Suprapubic skin (tissue), 4 donors: Measurements from ENCODE around the gene PMP22. TPM values are rescaled to one million over a fixed set of nuclear protein-coding genes. Genes with fewer than 3 reads are reported as not detected.

ENCODE experiments used
- DNase-seq, 2 donors: peaks; one replicate each; pipeline ENCODE4 v3.0.0-alpha.2; 2019; ENCODE audit warnings: low spot score in 2 of 2
- H3K27ac ChIP-seq: fragments of 200-600 bp; sonication (generic); one replicate; pipeline ENCODE4 v1.5.1; 2019
- H3K27me3 ChIP-seq: fragments of 200-600 bp; sonication (generic); one replicate; pipeline ENCODE4 v1.5.1; 2019
- H3K36me3 ChIP-seq: fragments of 200-600 bp; sonication (generic); one replicate; pipeline ENCODE4 v1.5.1; 2019
- H3K4me1 ChIP-seq: fragments of 200-600 bp; sonication (generic); one replicate; pipeline ENCODE4 v1.5.1; 2019
- H3K4me3 ChIP-seq: fragments of 200-600 bp; sonication (generic); one replicate; pipeline ENCODE4 v1.5.1; 2019; ENCODE audit warnings: mild to moderate bottlenecking
- H3K9me3 ChIP-seq: fragments of 200-600 bp; sonication (generic); one replicate; pipeline ENCODE4 v1.5.1; 2019
- EP300 ChIP-seq: sonication (generic); formaldehyde crosslinking; IDR thresholded peaks from one replicate; pipeline ENCODE4 v1.6.1; 2017; ENCODE audit warnings: antibody characterized with exemption
- POLR2A ChIP-seq, 2 donors: fragments of 450-650 bp; IDR thresholded peaks; one replicate each; pipeline ENCODE4 v1.6.1; 2017; ENCODE audit warnings: antibody characterized with exemption in 2 of 2, mild to moderate bottlenecking in 2 of 2, moderate library complexity in 2 of 2
- POLR2AphosphoS5 ChIP-seq, 3 donors: sonication (generic); formaldehyde crosslinking; IDR thresholded peaks; one replicate each; pipeline ENCODE4 v1.6.1; 2017; ENCODE audit warnings: antibody characterized with exemption in 3 of 3
- WGBS: methylation state at CpG from one replicate; pipeline ENCODE4 v1.1.5; 2018; 5-methylcytosine and 5-hydroxymethylcytosine counted together
- total RNA-seq, 4 donors: library from RNA; depleted of rRNA; stranded (reverse); fragments of >200 nt; gene quantifications; one replicate each; pipeline ENCODE4 v1.1.0, GENCODE V29; 2016
- TF ChIP-seq, protein P1 (sequence below), 2 donors: fragments of 200-600 bp in 1 of 2; fragments of 450-650 bp in 1 of 2; sonication (generic) in 1 of 2; IDR thresholded peaks; one replicate each; pipeline ENCODE4 v1.5.1; 2016 to 2019; ENCODE audit warnings: antibody characterized with exemption in 2 of 2, mild to moderate bottlenecking in 1 of 2, moderate library complexity in 1 of 2

Gene PMP22
- total RNA-seq, 4 donors from 2014 or later: 55.1 to 143 (median 87.1) TPM

GRCh38 chr17:15288859-15289258, 23.7 kb upstream of the PMP22 start:
- TF ChIP-seq, protein P1, sequence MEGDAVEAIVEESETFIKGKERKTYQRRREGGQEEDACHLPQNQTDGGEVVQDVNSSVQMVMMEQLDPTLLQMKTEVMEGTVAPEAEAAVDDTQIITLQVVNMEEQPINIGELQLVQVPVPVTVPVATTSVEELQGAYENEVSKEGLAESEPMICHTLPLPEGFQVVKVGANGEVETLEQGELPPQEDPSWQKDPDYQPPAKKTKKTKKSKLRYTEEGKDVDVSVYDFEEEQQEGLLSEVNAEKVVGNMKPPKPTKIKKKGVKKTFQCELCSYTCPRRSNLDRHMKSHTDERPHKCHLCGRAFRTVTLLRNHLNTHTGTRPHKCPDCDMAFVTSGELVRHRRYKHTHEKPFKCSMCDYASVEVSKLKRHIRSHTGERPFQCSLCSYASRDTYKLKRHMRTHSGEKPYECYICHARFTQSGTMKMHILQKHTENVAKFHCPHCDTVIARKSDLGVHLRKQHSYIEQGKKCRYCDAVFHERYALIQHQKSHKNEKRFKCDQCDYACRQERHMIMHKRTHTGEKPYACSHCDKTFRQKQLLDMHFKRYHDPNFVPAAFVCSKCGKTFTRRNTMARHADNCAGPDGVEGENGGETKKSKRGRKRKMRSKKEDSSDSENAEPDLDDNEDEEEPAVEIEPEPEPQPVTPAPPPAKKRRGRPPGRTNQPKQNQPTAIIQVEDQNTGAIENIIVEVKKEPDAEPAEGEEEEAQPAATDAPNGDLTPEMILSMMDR (IDR thresholded peaks at IDR 0.05): no peak
- TF ChIP-seq EP300: no peak
- no peak for DNase-seq
- Histone ChIP-seq H3K9me3 (no peaks in the 10 kb centered on the region), H3K27ac (no peak overlapping the region), H3K27me3 (no peaks in the 10 kb centered on the region), H3K4me1 (peaks cover 9% of the 10 kb centered on the region), H3K4me3 (no peak overlapping the region), H3K36me3 (no peaks in the 10 kb centered on the region)
- 64% methylated on average over 1 of the region's 1 CpG for WGBS

DNA sequence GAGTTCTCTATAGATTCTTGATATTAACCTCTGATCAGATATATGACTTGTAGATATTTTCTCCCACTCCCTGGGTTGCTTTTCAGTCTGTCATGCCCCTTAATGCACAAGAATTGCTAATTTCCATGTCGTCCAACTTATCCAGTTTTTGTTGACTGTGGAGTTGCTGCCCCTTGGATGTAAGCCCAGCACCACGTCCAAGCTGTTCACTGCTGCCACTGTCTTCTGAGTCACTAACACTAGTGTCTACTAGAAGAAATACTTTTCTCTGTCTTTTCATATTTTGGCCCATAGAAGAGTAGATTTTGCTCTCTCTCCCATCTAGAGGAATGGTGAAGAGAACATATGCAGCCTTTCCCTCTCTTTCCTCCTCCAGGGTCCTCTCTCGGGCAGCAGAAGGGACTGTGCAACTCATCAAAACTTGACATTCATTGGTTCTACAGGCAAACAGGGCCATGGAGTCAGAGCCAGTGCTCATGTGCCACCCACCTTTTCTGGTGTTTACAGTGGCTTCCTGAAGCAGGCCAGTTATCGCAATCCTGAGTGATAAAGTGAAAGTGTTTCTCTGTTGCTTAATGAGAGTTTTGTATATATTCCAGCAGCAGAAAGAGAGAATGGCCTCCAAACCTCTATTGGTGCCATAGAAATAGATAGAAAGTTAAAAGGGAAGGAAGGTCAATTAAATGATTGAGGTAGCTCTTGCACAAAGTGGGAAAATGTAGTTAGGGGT, 22.6 kb upstream of the PMP22 start:
- no peak for DNase-seq
- H3K4me1 ChIP-seq: peaks cover 9% of the 10 kb centered on the region
- WGBS: 57% methylated on average over 4 of the region's 4 CpGs
- H3K4me3 ChIP-seq: no peak overlapping the region
- H3K36me3 ChIP-seq: no peaks in the 10 kb centered on the region
- no peaks in the 10 kb centered on the region for H3K9me3 ChIP-seq
- no peak for TF ChIP-seq POLR2A (IDR thresholded peaks at IDR 0.05)
- no peak for TF ChIP-seq POLR2AphosphoS5 (IDR thresholded peaks at IDR 0.05)
- TF ChIP-seq EP300: no peak
- TF ChIP-seq, protein P1 (IDR thresholded peaks at IDR 0.05): no peak
- H3K27ac ChIP-seq: no peak overlapping the region
- H3K27me3 ChIP-seq: no peaks in the 10 kb centered on the region

GRCh38 chr17:15285466-15285865, 20.3 kb upstream of the PMP22 start:
- Histone ChIP-seq H3K36me3 (no peaks in the 10 kb centered on the region), H3K4me3 (no peak overlapping the region)

GRCh38 chr17:15284537-15284936, 19.4 kb upstream of the PMP22 start:
- WGBS: 38% methylated on average over 2 of the region's 2 CpGs
- Histone ChIP-seq H3K4me1 (peaks cover 8% of the 10 kb centered on the region), H3K4me3 (no peak overlapping the region), H3K36me3 (no peaks in the 10 kb centered on the region), H3K9me3 (no peaks in the 10 kb centered on the region), H3K27me3 (no peaks in the 10 kb centered on the region), H3K27ac (no peak overlapping the region)
- TF ChIP-seq POLR2AphosphoS5 (IDR thresholded peaks at IDR 0.05) (no peak), POLR2A (IDR thresholded peaks at IDR 0.05) (no peak)
- DNase-seq: no peak

More at GRCh38 chr17:15285466-15285865, 20.3 kb upstream of the PMP22 start:
- Histone ChIP-seq H3K4me1 (peaks cover 9% of the 10 kb centered on the region), H3K27ac (no peak overlapping the region), H3K27me3 (no peaks in the 10 kb centered on the region), H3K9me3 (no peaks in the 10 kb centered on the region)
- DNase-seq: no peak
- 81% methylated on average over 6 of the region's 6 CpGs for WGBS
- TF ChIP-seq, protein P1 (IDR thresholded peaks at IDR 0.05): no peak
- TF ChIP-seq POLR2AphosphoS5 (IDR thresholded peaks at IDR 0.05) (no peak), EP300 (no peak), POLR2A (IDR thresholded peaks at IDR 0.05) (no peak)

DNA sequence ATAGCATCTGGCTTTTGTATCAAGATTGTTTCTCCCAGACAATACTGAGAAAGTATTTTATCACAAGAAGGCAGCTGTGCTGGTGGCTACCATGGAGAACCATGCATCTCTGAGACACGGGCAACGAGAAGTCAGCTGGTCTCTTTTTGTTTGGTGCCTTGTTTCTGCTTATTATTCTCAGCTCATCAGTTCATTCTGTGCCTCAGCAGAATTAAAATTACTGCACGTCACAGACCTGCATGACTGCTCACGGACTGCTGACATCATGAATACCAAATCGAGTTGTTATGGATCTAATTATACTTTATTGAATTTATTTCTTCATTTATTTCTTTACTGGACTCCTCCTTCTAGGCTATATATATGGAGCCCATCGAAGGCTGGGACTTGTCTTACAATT, 19.0 kb upstream of the PMP22 start:
- DNase-seq: no peak
- no peaks in the 10 kb centered on the region for H3K9me3 ChIP-seq
- H3K27me3 ChIP-seq: no peaks in the 10 kb centered on the region
- H3K4me3 ChIP-seq: no peak overlapping the region
- H3K27ac ChIP-seq: no peak overlapping the region
- no peaks in the 10 kb centered on the region for H3K36me3 ChIP-seq
- TF ChIP-seq, protein P1 (IDR thresholded peaks at IDR 0.05): no peak
- TF ChIP-seq EP300 (no peak), POLR2AphosphoS5 (IDR thresholded peaks at IDR 0.05) (no peak), POLR2A (IDR thresholded peaks at IDR 0.05) (no peak)
- 79% methylated on average over 6 of the region's 6 CpGs for WGBS
- peaks cover 3% of the 10 kb centered on the region for H3K4me1 ChIP-seq

GRCh38 chr17:15281909-15282308, 16.8 kb upstream of the PMP22 start:
- H3K9me3 ChIP-seq: no peaks in the 10 kb centered on the region
- DNase-seq: no peak
- H3K27me3 ChIP-seq: no peaks in the 10 kb centered on the region
- no peak for TF ChIP-seq POLR2A (IDR thresholded peaks at IDR 0.05)
- no peak for TF ChIP-seq POLR2AphosphoS5 (IDR thresholded peaks at IDR 0.05)
- TF ChIP-seq, protein P1 (IDR thresholded peaks at IDR 0.05): no peak
- no peak for TF ChIP-seq EP300
- no peak overlapping the region for H3K4me3 ChIP-seq
- no peaks in the 10 kb centered on the region for H3K4me1 ChIP-seq
- no peak overlapping the region for H3K27ac ChIP-seq
- 83% methylated on average over 3 of the region's 3 CpGs for WGBS
- H3K36me3 ChIP-seq: no peaks in the 10 kb centered on the region
